BE2C (cell line): ENCODE data around the gene PCNT.

Source experiments
- DNase-seq: peaks from one replicate; pipeline ENCODE4 v3.0.0-alpha.2; 2020
- H3K27me3 ChIP-seq: fragments of 250-450 bp; sonication (Bioruptor Pico); 2 replicates; pipeline ENCODE4 v1.5.1; 2020; ENCODE audit warnings: mild to moderate bottlenecking
- H3K36me3 ChIP-seq: fragments of 250-450 bp; sonication (Bioruptor Pico); 2 replicates; pipeline ENCODE4 v1.5.1; 2020; ENCODE audit warnings: mild to moderate bottlenecking
- H3K4me1 ChIP-seq: fragments of 250-450 bp; sonication (Bioruptor Pico); 2 replicates; pipeline ENCODE4 v1.5.1; 2020
- H3K4me3 ChIP-seq: 2 replicates; pipeline ENCODE4 v1.5.1; 2011; ENCODE audit warnings: low read depth, low read length
- H3K9me3 ChIP-seq: fragments of 250-450 bp; sonication (Bioruptor Pico); 2 replicates; pipeline ENCODE4 v1.5.1; 2020
- CTCF ChIP-seq: IDR thresholded peaks from 2 replicates; pipeline ENCODE4 v1.5.1; 2012; ENCODE audit warnings: mild to moderate bottlenecking, low read depth, low read length

PCNT gene

DNA sequence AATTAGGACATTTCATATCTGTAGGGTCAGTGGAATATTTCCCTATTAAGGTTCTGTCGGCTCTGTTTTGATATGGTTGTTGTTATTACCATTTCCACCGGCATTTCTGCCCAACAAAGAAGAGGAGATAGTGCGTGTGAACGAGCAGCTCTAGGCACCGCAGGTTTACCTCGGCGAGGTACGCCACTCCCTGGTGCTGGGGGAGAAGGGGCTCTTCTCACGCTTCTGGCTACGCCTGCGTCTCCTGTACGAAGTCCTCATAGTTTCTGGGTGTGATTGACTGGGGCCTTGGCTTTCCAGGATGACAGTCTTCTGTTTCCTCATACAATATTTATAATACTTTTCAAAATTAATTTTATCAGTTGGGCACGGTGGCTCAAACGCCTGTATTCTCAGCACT lies 80.3 kb downstream of the PCNT start:
- no peaks in the 10 kb centered on the region for H3K4me1 ChIP-seq
- H3K36me3 ChIP-seq: peaks cover 51% of the 10 kb centered on the region
- no peak for DNase-seq
- no peak for TF ChIP-seq CTCF
- H3K9me3 ChIP-seq: no peaks in the 10 kb centered on the region
- H3K27me3 ChIP-seq: no peaks in the 10 kb centered on the region
- no peak overlapping the region for H3K4me3 ChIP-seq

- no peaks in the 10 kb centered on the region for H3K27me3 ChIP-seq
- no peak for TF ChIP-seq CTCF
- H3K36me3 ChIP-seq: peaks cover 42% of the 10 kb centered on the region
These were observed 82.0 kb downstream of the PCNT start for GRCh38 chr21:46406001-46406400.

DNA sequence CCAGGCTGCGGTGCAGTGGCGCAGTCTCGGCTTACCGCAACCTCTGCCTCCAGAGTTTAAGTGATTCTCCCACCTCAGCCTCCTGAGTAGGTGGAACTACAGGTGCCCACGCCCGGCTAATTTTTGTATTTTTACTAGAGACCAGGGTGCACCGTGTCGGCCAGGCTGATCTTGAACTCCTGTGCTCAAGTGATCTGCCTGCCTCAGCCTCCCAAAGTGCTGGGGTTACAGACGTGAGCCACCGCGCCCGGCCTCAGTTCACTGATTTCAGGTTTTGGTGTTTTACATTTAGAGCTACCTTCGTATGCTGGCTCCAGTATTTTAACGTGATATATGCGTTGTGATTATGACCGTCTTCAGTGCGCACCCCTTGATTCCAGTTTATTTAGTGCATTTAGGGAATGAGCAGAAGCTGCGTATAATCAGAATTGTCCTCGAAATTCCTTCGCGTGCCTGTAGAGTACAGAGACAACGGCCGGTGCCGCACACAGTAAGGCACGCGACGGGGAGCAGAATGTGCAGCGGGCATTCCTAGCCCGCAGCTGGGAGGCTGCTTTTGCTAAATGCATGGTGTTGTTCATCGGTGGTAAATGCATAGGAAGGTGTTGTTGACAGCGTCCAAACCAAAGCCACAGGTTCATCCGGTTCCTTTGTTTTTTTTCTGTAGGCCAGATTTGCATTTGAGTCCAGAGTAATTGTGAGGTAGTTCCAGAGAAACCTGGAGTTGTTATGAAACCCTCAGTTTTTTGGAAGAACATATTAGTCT lies 85.9 kb downstream of the PCNT start:
- Histone ChIP-seq H3K9me3 (no peaks in the 10 kb centered on the region), H3K27me3 (no peaks in the 10 kb centered on the region), H3K4me1 (no peaks in the 10 kb centered on the region), H3K4me3 (no peak overlapping the region), H3K36me3 (peaks cover 28% of the 10 kb centered on the region)
- no peak for TF ChIP-seq CTCF
- DNase-seq: no peak

More at GRCh38 chr21:46406001-46406400, 82.0 kb downstream of the PCNT start:
- H3K4me3 ChIP-seq: no peak overlapping the region
- DNase-seq: no peak
- no peaks in the 10 kb centered on the region for H3K9me3 ChIP-seq
- no peaks in the 10 kb centered on the region for H3K4me1 ChIP-seq

GRCh38 chr21:46410516-46410915 lies 86.6 kb downstream of the PCNT start:
- no peak overlapping the region for H3K4me3 ChIP-seq

GRCh38 chr21:46411236-46411635 lies 87.3 kb downstream of the PCNT start:
- Histone ChIP-seq H3K27me3 (no peaks in the 10 kb centered on the region), H3K9me3 (no peaks in the 10 kb centered on the region), H3K4me3 (no peak overlapping the region), H3K36me3 (peaks cover 31% of the 10 kb centered on the region), H3K4me1 (no peaks in the 10 kb centered on the region)
- no peak for DNase-seq
- no peak for TF ChIP-seq CTCF

More at GRCh38 chr21:46410516-46410915, 86.6 kb downstream of the PCNT start:
- H3K4me1 ChIP-seq: no peaks in the 10 kb centered on the region
- no peak for TF ChIP-seq CTCF
- H3K9me3 ChIP-seq: no peaks in the 10 kb centered on the region
- no peak for DNase-seq
- peaks cover 29% of the 10 kb centered on the region for H3K36me3 ChIP-seq
- H3K27me3 ChIP-seq: no peaks in the 10 kb centered on the region

DNA sequence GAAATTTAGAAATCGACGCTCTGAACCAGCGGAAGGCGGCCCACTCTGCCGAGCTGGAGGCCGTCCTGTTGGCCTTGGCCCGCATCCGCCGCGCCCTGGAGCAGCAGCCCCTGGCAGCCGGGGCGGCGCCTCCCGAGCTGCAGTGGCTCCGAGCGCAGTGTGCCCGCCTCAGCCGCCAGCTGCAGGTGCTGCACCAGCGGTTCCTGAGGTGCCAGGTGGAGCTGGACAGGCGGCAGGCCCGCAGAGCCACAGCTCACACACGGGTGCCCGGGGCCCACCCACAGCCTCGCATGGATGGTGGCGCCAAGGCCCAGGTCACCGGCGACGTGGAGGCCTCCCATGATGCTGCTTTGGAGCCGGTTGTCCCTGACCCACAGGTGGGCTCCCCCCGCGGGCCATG lies 87.7 kb downstream of the PCNT start:
- Histone ChIP-seq H3K4me1 (no peaks in the 10 kb centered on the region), H3K27me3 (no peaks in the 10 kb centered on the region), H3K9me3 (no peaks in the 10 kb centered on the region), H3K36me3 (peaks cover 33% of the 10 kb centered on the region), H3K4me3 (no peak overlapping the region)
- no peak for DNase-seq
- no peak for TF ChIP-seq CTCF
